Right hindlimb (tissue), 1 donor: Measurements from ENCODE around the gene NCKAP1.
"Not testable (repeated sequence)": the region's sequence is repeated elsewhere in the genome, so short reads cannot be mapped to it uniquely, and the experiment has no call there.

ENCODE experiments used
- DNase-seq: peaks from one replicate; pipeline ENCODE4 v3.0.0-alpha.2; 2018

Gene NCKAP1

GRCh38 chr2:183038341-183039300 lies at the start of gene NCKAP1:
Gene NCKAP1 (minus strand): TSS chr2:183038457. CDS start chr2:183038099, 358 bp downstream.
- peak; percentile 94 for DNase-seq

DNA sequence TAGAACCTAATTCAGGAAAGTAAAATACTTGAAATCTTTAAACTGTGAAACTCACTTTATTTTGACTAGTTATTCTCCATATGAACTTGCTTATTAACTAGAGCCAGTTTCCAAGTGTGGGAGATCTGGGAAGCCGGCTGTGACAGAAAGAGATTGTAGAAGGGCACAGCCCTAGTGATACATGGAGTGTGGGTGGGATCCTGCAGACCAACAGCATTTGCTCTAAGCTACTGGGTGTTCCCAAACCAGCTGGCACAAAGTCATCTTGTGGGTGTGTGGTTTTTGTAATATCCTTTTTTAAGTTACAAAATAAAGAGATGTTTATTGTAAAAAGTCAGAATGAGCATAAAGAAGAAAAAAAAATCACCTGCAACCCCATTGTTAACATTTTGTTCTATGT lies 43.7 kb upstream of the NCKAP1 start:
- no peak for DNase-seq

DNA sequence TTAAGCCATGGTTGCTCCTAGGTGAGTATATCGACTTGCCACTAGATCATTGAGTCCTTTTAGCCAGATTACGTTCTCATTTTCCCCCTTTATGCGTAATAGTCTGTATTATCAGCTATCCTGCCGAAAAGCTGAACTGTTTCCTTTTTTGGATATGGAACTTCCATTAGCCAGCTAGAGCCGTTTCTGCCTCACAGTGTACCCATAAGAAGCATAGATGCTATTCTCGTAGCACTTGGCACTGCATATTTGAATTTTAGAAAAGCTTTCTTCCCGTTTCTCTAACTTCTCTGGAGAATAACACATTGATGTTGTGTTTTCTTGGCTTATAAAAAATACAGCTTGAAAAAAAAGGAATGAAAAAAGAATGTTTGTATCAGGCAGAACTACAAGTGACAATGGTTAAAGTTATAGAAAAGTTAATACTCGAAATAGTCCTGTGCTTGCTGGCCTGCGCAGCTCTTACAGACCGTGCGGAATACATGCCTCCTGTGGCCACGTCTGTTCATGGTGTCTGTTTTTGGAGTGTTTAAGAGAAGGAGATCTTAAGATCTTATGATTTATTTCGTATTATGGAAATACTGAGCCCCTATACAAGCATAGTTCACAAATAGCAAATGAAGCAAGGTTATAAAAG lies 41.0 kb upstream of the NCKAP1 start:
- no peak for DNase-seq

DNA sequence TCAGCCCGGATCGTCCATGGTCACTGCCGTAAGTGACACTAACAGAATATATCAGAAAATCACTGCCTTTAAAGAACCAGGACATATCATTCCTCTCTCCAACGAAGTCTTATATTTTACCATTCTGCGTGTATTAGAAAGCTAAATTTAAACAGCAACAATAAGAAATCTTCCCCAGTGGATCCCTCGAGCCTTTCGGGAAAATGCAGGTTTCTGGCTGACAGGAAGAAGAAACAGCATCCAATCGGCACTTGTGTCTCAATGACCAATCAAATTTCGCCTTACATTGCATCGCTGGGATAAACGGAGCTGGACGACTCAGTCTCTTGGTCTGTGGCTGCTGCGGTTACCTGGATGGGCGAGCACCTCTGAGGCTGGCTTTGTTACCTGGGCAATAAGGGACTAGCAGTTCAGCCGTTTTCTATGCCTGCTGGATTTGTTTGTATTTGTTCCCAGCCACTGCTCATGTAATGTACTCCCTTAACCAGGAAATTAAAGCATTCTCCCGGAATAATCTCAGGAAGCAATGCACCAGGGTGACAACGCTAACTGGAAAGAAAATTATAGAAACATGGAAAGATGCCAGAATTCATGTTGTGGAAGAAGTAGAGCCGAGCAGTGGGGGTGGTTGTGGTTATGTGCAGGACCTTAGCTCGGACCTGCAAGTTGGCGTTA lies 40.3 kb upstream of the NCKAP1 start, which contains the start of gene DUSP19:
TSS of gene DUSP19 (plus strand) at position 284 of the 675 bp plus-strand sequence. CDS start at position 471, 187 bp downstream.
- DNase-seq, result peak; percentile 95

DNA sequence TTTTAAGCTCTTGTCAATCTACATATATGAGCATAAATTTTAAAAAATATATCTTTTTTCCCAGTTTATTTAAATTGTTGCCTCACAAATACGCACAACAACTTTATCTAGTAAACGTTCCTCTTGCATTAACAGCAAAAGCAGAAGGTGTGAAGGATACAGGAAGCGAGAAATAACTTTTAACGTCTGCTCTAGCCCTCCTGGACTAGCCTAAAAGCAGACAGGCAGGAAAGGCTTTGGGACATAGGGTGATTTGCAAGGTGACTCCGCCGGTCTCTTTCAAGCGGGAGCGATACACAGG lies 39.9 kb upstream of the NCKAP1 start:
- DNase-seq, result no peak

DNA sequence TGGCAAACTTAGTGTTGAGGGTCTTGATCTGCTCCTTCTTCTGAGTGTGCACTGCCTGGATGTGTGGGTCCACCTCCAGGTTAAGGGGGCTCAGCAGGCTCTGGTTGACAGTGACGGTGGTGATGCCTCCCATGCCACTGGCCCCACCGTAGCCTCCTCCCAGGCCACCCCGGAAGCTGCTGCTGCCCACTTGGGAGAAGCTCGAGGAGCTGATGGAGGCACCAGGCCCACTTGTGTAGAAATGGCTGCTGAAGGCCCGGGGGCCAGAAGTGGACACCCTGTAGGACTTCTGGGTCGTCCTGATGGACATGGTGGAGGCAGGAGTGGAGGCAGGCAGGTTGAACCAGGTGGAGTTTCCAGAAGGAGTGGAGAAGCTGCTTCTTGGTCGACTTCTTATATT lies 33.9 kb upstream of the NCKAP1 start:
- DNase-seq, result no peak

GRCh38 chr2:183070942-183071844 lies 32.9 kb upstream of the NCKAP1 start:
- DNase-seq, result peak; percentile 30

DNA sequence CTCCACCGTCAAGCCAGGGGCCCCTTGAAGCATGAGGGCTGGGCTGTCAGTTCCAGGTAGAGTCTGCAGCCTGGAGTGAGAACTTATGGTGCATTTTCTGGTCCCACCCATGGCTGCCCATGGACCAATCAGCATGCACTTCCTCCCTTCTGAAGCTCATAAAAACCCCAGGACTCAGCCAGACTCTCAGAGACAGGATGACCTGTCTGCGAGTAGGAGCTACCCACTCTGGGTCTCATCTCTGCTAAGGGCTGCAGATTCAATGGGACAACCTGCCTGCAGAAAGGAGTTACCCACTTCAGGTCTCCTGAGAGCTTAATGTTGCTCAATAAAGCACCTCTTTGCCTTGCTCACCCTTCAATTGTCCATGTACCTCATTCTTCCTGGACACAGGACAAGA lies 30.9 kb upstream of the NCKAP1 start:
- DNase-seq, result no peak

DNA sequence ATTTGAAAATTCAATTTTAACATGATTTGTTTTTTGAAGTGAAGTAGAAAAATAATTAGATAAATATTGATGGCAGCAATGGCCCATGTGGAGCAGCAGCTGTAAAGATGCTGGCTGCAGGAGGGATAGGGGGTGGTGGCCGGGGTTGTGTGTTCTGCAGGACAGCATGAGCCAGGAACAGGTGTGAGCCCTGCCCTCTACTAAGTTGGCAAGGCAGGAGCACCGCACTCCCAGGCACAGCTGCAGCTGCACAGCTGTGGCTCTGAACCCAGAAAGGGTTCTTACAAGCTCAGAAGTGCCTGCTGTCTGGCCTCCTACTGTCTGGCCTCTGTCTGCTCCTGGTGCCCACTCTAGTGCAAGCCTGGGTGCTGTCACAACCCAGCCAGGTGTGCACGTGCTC lies 30.3 kb upstream of the NCKAP1 start:
- peak; percentile 35 for DNase-seq

- DNase-seq, result no peak
Observed at GRCh38 chr2:183063083-183063482, 24.8 kb upstream of the NCKAP1 start.

DNA sequence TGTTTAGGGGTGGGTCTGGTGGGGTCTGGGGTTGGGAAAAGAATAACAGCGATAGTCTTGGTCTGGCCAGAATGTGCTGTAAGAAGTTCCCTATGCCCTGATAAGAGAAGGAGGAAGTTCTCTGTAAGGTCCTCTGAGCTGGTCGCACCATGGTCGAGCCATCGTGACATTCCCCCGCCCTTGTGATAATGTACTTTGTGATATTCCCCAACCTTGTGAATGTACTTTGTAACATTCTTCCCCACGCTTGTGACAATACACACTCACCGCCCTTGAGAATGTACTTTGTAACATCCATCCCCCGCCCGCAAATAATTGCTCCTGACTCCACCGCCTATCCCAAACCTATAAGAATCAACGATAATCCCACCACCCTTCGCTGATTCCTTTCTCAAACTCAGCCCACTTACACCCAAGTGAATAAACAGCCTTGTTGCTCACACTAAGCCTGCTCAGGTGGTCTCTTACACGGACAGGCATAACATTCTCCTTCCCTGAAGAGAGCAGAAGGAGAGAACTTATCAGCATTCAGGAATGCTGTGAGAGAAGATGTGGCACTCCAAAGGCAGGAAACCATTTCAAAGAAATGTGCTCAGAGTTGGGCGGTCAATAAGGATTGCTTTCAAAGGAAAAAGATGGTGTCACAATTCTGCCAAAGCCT lies 22.4 kb upstream of the NCKAP1 start:
- DNase-seq, result no peak

GRCh38 chr2:183059561-183059960 lies 21.3 kb upstream of the NCKAP1 start:
- no peak for DNase-seq

- DNase-seq, result no peak
Observed at GRCh38 chr2:183057333-183057985, 19.2 kb upstream of the NCKAP1 start.

DNA sequence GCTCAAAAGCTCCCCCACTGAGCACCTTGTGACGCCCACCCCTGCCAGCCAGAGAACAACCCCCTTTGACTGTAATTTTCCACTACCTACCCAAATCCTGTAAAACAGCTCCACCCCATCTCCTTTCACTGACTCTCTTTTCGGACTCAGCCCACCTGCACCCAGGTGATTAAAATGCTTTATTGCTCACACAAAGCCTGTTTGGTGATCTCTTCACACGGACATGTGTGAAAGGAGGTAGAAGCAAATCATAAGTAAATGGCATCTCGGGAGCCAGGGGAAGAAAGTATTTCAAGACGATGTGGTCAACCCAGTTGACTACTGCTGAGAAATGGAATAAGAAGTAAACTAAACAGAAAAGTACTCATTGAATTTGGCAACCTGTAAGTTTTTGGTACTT lies 11.2 kb upstream of the NCKAP1 start:
- no peak for DNase-seq

DNA sequence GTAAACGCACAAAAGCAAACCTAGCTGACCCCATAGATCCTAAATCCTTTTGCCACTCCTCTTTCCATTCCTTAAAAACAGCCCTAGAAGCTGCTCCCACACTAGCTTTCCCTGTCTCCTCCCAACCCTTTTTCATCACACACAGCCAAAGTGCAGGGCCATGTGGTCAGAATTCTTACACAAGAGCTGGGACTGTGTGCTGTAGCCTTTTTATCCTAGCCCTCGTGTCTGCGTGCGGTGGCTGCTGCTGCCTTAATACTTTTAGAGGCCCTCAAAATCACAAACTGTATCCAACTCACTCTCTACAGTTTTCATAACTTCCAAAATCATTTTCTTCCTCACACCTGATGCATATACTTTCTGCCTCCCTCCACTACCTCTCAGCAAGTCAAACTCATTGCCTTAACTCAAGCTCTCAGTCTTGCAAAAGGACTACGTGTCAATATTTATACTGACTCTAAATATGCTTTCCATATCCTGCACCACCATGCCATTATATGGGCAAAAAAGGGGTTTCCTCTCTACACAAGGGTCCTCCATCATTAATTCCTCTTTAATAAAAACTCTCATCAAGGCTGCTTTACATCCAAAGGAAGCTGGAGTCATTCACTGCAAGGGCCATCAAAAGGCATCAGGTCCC lies 9.3 kb upstream of the NCKAP1 start:
- not testable (repeated sequence) for DNase-seq

DNA sequence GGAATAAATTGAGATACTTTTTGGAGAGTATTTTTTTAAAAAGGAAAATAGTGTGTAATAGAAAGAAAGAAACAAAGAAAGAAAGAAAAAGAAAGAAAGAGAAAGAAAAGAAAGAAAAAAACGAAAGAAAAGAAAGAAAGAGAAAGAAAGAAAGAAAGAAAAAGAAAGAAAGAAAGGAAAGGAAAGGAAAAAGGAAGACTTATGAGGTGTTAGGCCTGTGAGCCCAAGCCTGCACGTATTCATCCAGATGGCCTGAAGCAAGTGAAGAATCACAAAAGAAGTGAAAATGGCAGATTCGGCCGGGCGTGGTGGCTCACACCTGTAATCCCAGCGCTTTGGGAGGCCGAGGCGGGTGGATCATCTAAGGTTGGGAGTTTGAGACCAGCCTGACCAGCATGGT lies 5.3 kb upstream of the NCKAP1 start:
- not testable (repeated sequence) for DNase-seq

- DNase-seq, result no peak
Observed at GRCh38 chr2:183040604-183041003, 2.3 kb upstream of the NCKAP1 start.

DNA sequence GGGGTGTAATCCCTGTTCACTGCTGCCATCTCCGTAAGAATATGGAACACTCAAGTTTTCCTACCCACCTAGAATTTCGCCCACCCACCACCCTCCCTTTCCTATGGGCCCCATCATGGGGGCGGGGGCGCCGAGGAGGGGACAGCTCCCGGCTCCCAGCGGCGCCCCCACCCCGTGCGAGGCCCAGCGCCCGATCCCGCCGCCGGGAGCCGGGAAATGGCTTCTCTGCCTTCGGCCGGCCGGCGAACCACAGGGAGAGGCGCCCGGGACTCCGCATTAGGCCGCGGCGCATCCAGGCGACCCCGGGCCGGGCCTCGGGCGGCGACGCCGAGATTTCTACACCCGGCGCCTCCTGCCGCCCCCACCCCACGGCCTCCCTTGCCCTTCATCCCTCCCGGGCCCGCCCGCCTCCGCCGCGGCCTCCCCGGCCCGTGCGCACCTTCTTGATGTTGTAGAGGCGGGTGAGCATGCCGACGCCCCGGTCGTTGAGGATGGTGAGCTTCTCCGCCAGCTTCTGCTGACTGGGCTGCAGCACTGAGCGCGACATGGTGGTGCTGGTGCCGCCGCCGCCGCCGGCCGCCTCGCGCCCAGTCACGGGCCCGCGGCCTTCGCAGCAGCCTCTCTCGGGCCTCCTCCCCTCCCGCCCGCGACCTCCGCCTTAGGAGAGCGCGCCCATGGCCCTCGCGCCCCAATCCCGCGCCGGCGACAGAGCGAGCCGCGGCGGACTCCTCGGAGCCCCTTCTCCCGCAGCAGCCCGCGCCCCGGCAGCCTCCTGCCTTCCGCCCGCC lies 510 bp downstream of the NCKAP1 start:
- DNase-seq, result peak; percentile 67

- no peak for DNase-seq
Observed at GRCh38 chr2:183037074-183037552, 1.1 kb downstream of the NCKAP1 start.
